ENCODE data around the gene TBX6.

Gene TBX6

DNA sequence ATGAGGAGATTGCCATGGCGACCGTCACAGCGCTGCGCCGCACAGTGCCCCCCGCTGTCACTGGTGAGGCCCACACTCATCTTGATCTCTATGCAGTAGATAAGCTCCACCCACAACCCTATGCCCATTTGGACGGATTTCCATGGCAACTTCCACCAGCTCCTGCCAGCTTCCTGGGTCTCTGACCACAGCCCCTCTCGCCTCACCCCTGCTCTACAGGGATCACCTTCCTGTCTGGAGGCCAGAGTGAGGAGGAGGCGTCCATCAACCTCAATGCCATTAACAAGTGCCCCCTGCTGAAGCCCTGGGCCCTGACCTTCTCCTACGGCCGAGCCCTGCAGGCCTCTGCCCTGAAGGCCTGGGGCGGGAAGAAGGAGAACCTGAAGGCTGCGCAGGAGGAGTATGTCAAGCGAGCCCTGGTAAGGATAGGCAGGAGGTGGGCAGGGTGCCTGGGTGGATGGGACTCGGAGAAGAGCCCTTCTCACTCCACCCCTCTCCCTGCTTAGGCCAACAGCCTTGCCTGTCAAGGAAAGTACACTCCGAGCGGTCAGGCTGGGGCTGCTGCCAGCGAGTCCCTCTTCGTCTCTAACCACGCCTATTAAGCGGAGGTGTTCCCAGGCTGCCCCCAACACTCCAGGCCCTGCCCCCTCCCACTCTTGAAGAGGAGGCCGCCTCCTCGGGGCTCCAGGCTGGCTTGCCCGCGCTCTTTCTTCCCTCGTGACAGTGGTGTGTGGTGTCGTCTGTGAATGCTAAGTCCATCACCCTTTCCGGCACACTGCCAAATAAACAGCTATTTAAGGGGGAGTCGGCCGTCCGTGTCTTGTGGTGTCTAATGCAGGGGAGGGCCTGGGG, 21.9 kb downstream of the TBX6 start:
- no peak for TF ChIP-seq CTCF (IDR thresholded peaks at IDR 0.05; ENCODE audit: insufficient read depth, low read length, missing control alignments)
- no peak for DNase-seq (ENCODE audit: low read depth, low spot score)
- CTCF ChIA-PET: interaction anchor here (0.9 to 1.2 kb wide), 3 partner anchors 8 to 41 kb away, joined by 3 read pairs; no protein-coding TSS in a partner anchor
- POLR2A ChIA-PET: no interaction called here
- peak overlapping the region; percentile 39 for H3K4me3 ChIP-seq (ENCODE audit: low read depth, low read length)

GRCh38 chr16:30068750-30069610, 22.7 kb downstream of the TBX6 start:
- CTCF ChIA-PET: interaction anchor here (0.7 to 2.1 kb wide), 4 partner anchors 9 to 21 kb away, joined by 3 to 10 read pairs (median 4); no protein-coding TSS in a partner anchor
- H3K4me3 ChIP-seq (ENCODE audit: low read depth, low read length): peak overlapping the region; percentile 39
- POLR2A ChIA-PET: interaction anchor here (0.5 kb wide), 1 partner anchor 12 kb away, joined by 4 read pairs; no protein-coding TSS in a partner anchor
- no peak for DNase-seq (ENCODE audit: low read depth, low spot score)
- TF ChIP-seq CTCF (IDR thresholded peaks at IDR 0.05; ENCODE audit: insufficient read depth, low read length, missing control alignments): peak; percentile 56

DNA sequence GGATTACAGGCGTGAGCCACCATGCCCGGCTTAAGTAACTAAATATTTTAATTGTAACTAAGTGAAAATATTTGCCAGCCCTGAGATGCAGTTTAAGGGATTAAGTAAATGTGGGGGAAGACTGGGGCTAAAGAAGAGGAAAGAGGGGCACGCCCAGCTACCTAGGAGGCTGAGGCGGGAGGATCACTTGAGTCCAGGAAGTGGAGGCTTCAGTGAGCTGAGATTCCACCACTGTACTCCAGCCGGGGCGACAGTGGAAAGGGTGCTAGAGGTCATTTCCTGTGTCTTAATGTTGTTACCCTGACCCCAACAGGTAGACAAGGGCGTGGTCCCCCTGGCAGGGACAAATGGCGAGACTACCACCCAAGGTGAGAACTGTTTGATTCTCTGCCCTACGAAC, 23.4 kb downstream of the TBX6 start:
- H3K4me3 ChIP-seq (ENCODE audit: low read depth, low read length): peak overlapping the region; percentile 39
- DNase-seq (ENCODE audit: low read depth, low spot score): no peak
- ChIA-PET CTCF (interaction anchor here (0.7 to 3.0 kb wide), 3 partner anchors 13 to 24 kb away, joined by 3 to 12 read pairs (median 10); no protein-coding TSS in a partner anchor), POLR2A (interaction anchor here (3.5 kb wide), 1 partner anchor 9 kb away, joined by 66 read pairs; the partner anchor contains the start of gene PPP4C)
- TF ChIP-seq CTCF (IDR thresholded peaks at IDR 0.05; ENCODE audit: insufficient read depth, low read length, missing control alignments): no peak

DNA sequence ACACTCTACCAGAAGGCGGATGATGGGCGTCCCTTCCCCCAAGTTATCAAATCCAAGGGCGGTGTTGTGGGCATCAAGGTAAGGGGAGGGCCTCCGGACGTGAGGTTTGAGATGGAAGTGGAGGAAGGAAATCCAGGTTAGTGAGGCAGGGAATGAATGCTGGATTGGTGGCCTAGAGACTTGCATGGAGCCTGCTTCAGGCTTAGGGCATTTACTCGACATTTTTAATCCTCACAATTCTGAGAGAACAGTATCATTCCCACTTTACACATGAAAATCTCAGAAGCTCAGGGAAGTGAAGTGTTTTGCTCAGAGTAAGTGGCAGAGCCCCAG, 24.2 kb downstream of the TBX6 start:
- POLR2A ChIA-PET: interaction anchor here (3.0 to 3.5 kb wide), 3 partner anchors 10 to 24 kb away, joined by 24 to 66 read pairs (median 36); partner anchors contain the start of genes PPP4C and TBX6
- no peak for TF ChIP-seq CTCF (IDR thresholded peaks at IDR 0.05; ENCODE audit: insufficient read depth, low read length, missing control alignments)
- peak overlapping the region; percentile 99 for H3K4me3 ChIP-seq (ENCODE audit: low read depth, low read length)
- no peak for DNase-seq (ENCODE audit: low read depth, low spot score)
- CTCF ChIA-PET: interaction anchor here (0.7 to 3.0 kb wide), 6 partner anchors 9 to 25 kb away, joined by 3 to 12 read pairs (median 7); a partner anchor contains a TSS

- TF ChIP-seq CTCF (IDR thresholded peaks at IDR 0.05; ENCODE audit: insufficient read depth, low read length, missing control alignments): no peak
- ChIA-PET CTCF (interaction anchor here (0.7 to 3.0 kb wide), 8 partner anchors 10 to 343 kb away, joined by 3 to 17 read pairs (median 8); partner anchors contain the start of gene TBX6), POLR2A (interaction anchor here (3.0 to 3.5 kb wide), 3 partner anchors 10 to 24 kb away, joined by 24 to 66 read pairs (median 36); partner anchors contain the start of genes PPP4C and TBX6)
- DNase-seq (ENCODE audit: low read depth, low spot score): no peak
- H3K4me3 ChIP-seq (ENCODE audit: low read depth, low read length): peak overlapping the region; percentile 99
These were observed 24.8 kb downstream of the TBX6 start for GRCh38 chr16:30066761-30067583.

Measured in AG04449 (cell line).